Measurements from ENCODE around the gene MTTP. TPM values are rescaled to one million over a fixed set of nuclear protein-coding genes. Genes with fewer than 3 reads are reported as not detected.

Gene MTTP
- total RNA-seq: 0.22 and 0.26 TPM in 2 replicates

GRCh38 chr4:99574530-99575324, at the start of gene MTTP:
Gene MTTP (plus strand): TSS chr4:99574824. CDS start chr4:99574910, 86 bp downstream.

GRCh38 chr4:99563310-99564186, 11.1 kb upstream of the MTTP start, which contains the start of gene TRMT10A:
Gene TRMT10A (minus strand): TSS chr4:99564039. CDS start chr4:99559338, 4,701 bp downstream.

GRCh38 chr4:99657798-99658197, 83.2 kb downstream of the MTTP start, which contains the start of gene C4orf54:
Gene C4orf54 (minus strand): TSS chr4:99657828. CDS start chr4:99654648, 3,180 bp downstream.

Other genes starting within 250 kb of the MTTP start
- 0.26 and 0.32 TPM in 2 replicates for gene ADH1C, start 222.1 kb upstream of the MTTP start, total RNA-seq
- 0.22 TPM in 1 of 2 replicates, not detected in the other for gene ADH7, start 139.5 kb upstream of the MTTP start, total RNA-seq
- not detected in 2 replicates for gene C4orf17, start 63.8 kb upstream of the MTTP start, total RNA-seq
- 5.0 and 7.9 TPM in 2 replicates for gene TRMT10A, start 10.8 kb upstream of the MTTP start, total RNA-seq
- gene C4orf54, start 83.0 kb downstream of the MTTP start, total RNA-seq: not detected in 2 replicates
- gene DAPP1, start 242.0 kb downstream of the MTTP start, total RNA-seq: not detected in 2 replicates